OCI-LY1 (cell line): Measurements from ENCODE around the gene FBXW8.
A peak's percentile ranks its signal among the peaks of the same experiment; 100 is the strongest.

Experiments
- H2AFZ ChIP-seq: fragments of 200-600 bp; sonication (generic), shearing (Covaris generic); 2 replicates; pipeline ENCODE4 v1.6.0; 2014; ENCODE audit warnings: antibody characterized with exemption, mild to moderate bottlenecking, low read length
- H3F3A ChIP-seq: fragments of 200-600 bp; sonication (generic), shearing (Covaris generic); 2 replicates; pipeline ENCODE4 v1.6.0; 2014; ENCODE audit warnings: mild to moderate bottlenecking, antibody characterized with exemption, low read length, moderate library complexity; ENCODE audit not compliant: insufficient read depth
- H3K27ac ChIP-seq: fragments of 200-600 bp; sonication (generic); 2 replicates; pipeline ENCODE4 v1.5.1; 2014; ENCODE audit warnings: low read length, mixed run types, mild to moderate bottlenecking, low read depth; ENCODE audit not compliant: poor library complexity, severe bottlenecking
- H3K27me3 ChIP-seq: fragments of 200-600 bp; sonication (generic); 2 replicates; pipeline ENCODE4 v1.6.0; 2014; ENCODE audit warnings: antibody characterized with exemption, mild to moderate bottlenecking, low read length, moderate library complexity; ENCODE audit not compliant: insufficient read depth
- H3K36me3 ChIP-seq: fragments of 200-600 bp; sonication (generic); 2 replicates; pipeline ENCODE4 v1.6.1; 2014; ENCODE audit warnings: mild to moderate bottlenecking, antibody characterized with exemption, low read length, moderate library complexity, mixed read lengths; ENCODE audit not compliant: insufficient read depth
- H3K4me1 ChIP-seq: fragments of 200-600 bp; sonication (generic); 2 replicates; pipeline ENCODE4 v1.5.1; 2014; ENCODE audit warnings: mild to moderate bottlenecking, low read length, moderate library complexity; ENCODE audit not compliant: insufficient read depth, severe bottlenecking
- H3K4me2 ChIP-seq: fragments of 200-600 bp; sonication (generic), shearing (Covaris generic); 2 replicates; pipeline ENCODE4 v1.6.1; 2014; ENCODE audit warnings: low read length
- H3K4me3 ChIP-seq: fragments of 200-600 bp; sonication (generic); 2 replicates; pipeline ENCODE4 v1.5.1; 2014; ENCODE audit warnings: low read length, low read depth, mild to moderate bottlenecking, mixed read lengths; ENCODE audit not compliant: poor library complexity, severe bottlenecking
- H3K79me2 ChIP-seq: fragments of 200-600 bp; shearing (Covaris generic); 2 replicates; pipeline ENCODE4 v1.6.1; 2016; ENCODE audit warnings: mixed run types, low read length, mixed read lengths; ENCODE audit not compliant: insufficient read depth
- H3K9ac ChIP-seq: fragments of 200-600 bp; sonication (generic), shearing (Covaris generic); 2 replicates; pipeline ENCODE4 v1.6.1; 2014; ENCODE audit warnings: mild to moderate bottlenecking, low read length, mixed read lengths
- H3K9me2 ChIP-seq: fragments of 200-600 bp; sonication (generic), shearing (Covaris generic); 2 replicates; pipeline ENCODE4 v1.6.1; 2014; ENCODE audit warnings: low read depth, mild to moderate bottlenecking, low read length, mixed read lengths
- H3K9me3 ChIP-seq: fragments of 200-600 bp; shearing (Covaris generic); 2 replicates; pipeline ENCODE4 v1.6.1; 2014; ENCODE audit warnings: low read length, mixed read lengths
- H4K20me1 ChIP-seq: fragments of 200-600 bp; sonication (generic), shearing (Covaris generic); 2 replicates; pipeline ENCODE4 v1.6.0; 2016; ENCODE audit warnings: mild to moderate bottlenecking, low read length; ENCODE audit not compliant: insufficient read depth
- EZH2 ChIP-seq: fragments of 200-600 bp; sonication (generic), shearing (Covaris generic); IDR thresholded peaks from 2 replicates; pipeline ENCODE4 v1.8.0; 2017; ENCODE audit warnings: borderline replicate concordance, mixed run types, mild to moderate bottlenecking, antibody characterized with exemption, low read length, moderate library complexity, mixed read lengths
- TF ChIP-seq, protein P1 (sequence below): fragments of 200-600 bp; sonication (generic), shearing (Covaris generic); IDR thresholded peaks from 2 replicates; pipeline ENCODE4 v1.5.1; 2017; ENCODE audit warnings: mild to moderate bottlenecking, antibody characterized with exemption, low read length, moderate library complexity, mixed read lengths

The FBXW8 gene

GRCh38 chr12:116950628-116951325, 40.0 kb downstream of the FBXW8 start:
- TF ChIP-seq, protein P1, sequence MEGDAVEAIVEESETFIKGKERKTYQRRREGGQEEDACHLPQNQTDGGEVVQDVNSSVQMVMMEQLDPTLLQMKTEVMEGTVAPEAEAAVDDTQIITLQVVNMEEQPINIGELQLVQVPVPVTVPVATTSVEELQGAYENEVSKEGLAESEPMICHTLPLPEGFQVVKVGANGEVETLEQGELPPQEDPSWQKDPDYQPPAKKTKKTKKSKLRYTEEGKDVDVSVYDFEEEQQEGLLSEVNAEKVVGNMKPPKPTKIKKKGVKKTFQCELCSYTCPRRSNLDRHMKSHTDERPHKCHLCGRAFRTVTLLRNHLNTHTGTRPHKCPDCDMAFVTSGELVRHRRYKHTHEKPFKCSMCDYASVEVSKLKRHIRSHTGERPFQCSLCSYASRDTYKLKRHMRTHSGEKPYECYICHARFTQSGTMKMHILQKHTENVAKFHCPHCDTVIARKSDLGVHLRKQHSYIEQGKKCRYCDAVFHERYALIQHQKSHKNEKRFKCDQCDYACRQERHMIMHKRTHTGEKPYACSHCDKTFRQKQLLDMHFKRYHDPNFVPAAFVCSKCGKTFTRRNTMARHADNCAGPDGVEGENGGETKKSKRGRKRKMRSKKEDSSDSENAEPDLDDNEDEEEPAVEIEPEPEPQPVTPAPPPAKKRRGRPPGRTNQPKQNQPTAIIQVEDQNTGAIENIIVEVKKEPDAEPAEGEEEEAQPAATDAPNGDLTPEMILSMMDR: no peak
- no peak for TF ChIP-seq EZH2
- H3K9me2 ChIP-seq: no peaks in the 10 kb centered on the region
- no peaks in the 10 kb centered on the region for H3K79me2 ChIP-seq
- H3F3A ChIP-seq: no peaks in the 10 kb centered on the region
- H3K4me3 ChIP-seq: no peak overlapping the region
- no peaks in the 10 kb centered on the region for H3K27me3 ChIP-seq
- no peaks in the 10 kb centered on the region for H3K4me1 ChIP-seq
- H3K4me2 ChIP-seq: no peak overlapping the region
- H2AFZ ChIP-seq: no peak overlapping the region
- no peaks in the 10 kb centered on the region for H3K9me3 ChIP-seq
- H3K27ac ChIP-seq: no peak overlapping the region
- H4K20me1 ChIP-seq: no peaks in the 10 kb centered on the region
- no peak overlapping the region for H3K9ac ChIP-seq
- peaks cover 30% of the 10 kb centered on the region; the same call in 1 of the 2 replicates for H3K36me3 ChIP-seq

DNA sequence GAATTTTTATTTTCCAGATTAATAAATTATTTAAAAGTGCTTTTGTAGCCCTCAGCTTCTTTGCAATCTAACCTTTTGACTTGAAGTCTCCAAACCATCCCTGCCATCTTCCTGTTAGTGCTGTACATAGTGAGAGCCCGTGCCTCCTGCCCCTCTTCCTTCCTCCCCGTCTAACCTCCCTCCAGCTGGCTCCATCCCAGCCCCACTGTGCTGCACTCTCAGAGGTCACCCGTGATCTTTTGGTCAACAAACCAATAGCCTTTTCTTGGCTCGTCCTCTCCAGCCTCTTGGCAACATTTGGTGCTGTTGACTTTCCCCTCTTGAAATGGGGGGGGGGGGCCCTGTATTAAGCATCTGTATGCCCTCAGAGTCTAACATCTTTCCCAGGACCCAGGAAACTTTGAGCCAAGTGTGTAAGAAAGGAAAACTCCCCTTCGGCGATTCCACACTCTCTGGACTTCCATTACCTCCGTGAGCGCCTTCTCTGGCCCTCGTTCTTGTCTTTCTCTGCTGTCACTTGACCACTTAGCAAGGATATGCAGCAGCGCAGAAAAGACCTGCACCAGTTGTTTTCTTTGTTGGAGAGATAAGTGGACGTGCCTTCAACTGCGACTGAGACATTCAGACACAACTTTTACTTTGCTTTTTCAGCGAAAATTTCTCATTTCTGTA, 44.1 kb downstream of the FBXW8 start:
- Histone ChIP-seq H3K36me3 (peaks cover 8% of the 10 kb centered on the region; the same call in 1 of the 2 replicates), H3K4me3 (no peak overlapping the region), H3K79me2 (no peaks in the 10 kb centered on the region), H3K27me3 (no peaks in the 10 kb centered on the region), H3K9me3 (no peaks in the 10 kb centered on the region), H3K4me1 (no peaks in the 10 kb centered on the region), H3K4me2 (no peak overlapping the region), H3F3A (no peaks in the 10 kb centered on the region), H2AFZ (no peak overlapping the region), H3K9me2 (no peaks in the 10 kb centered on the region), H4K20me1 (no peaks in the 10 kb centered on the region), H3K9ac (no peak overlapping the region), H3K27ac (no peak overlapping the region)
- TF ChIP-seq EZH2: no peak
- TF ChIP-seq, protein P1: no peak

DNA sequence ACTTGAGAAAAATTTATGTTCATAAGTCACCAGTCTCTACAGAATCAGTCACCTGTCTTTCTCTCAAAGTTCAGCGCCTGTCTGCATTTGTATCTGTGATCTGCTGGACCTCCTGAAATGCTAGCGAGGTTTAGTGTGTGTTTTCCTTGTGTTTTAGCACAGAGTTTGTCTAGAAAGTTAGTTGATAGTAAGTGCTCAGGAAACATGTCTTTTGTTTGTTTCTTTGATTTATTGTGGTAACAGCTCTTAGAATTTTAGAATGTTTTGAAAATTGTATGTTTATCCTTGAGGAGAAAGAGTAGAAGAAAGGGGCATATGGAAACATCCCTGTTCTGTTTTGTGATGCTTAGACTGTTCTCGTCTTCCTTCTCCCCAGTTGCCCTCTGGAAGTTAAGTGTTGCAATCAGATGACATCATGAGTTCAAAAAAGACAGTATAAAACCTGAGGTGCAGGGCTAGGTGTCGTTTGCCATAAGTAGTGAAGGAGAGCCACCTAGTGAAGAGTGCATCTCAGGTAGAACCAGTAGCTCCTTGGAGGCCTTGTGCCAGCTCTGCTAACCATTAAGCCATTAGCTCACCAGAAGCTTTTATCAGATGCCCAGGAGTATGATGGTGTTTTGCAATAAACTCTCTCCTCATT, 44.8 kb downstream of the FBXW8 start:
- H3K27me3 ChIP-seq: no peaks in the 10 kb centered on the region
- H3K79me2 ChIP-seq: no peaks in the 10 kb centered on the region
- H3K4me3 ChIP-seq: no peak overlapping the region
- no peak overlapping the region for H3K27ac ChIP-seq
- no peaks in the 10 kb centered on the region for H3K9me3 ChIP-seq
- H3K4me1 ChIP-seq: peaks cover 5% of the 10 kb centered on the region
- H3K4me2 ChIP-seq: no peak overlapping the region
- no peaks in the 10 kb centered on the region for H4K20me1 ChIP-seq
- H2AFZ ChIP-seq: no peak overlapping the region
- H3F3A ChIP-seq: no peaks in the 10 kb centered on the region
- TF ChIP-seq, protein P1: peak; percentile 55
- no peak for TF ChIP-seq EZH2
- H3K9me2 ChIP-seq: no peaks in the 10 kb centered on the region
- peaks cover 8% of the 10 kb centered on the region; the same call in 1 of the 2 replicates for H3K36me3 ChIP-seq
- no peak overlapping the region for H3K9ac ChIP-seq
